DOHH2 (cell line): ENCODE results near the gene LHFPL6.

Experiments used
- CTCF ChIP-seq: fragments of 200-600 bp; sonication (generic); IDR thresholded peaks from one replicate; pipeline ENCODE4 v1.5.1; 2014; ENCODE audit warnings: antibody characterized with exemption, mild to moderate bottlenecking, low read depth, low read length; ENCODE audit not compliant: poor library complexity, severe bottlenecking
- EZH2phosphoT487 ChIP-seq: fragments of 200-600 bp; sonication (generic); IDR thresholded peaks from 2 replicates; pipeline ENCODE4 v1.6.1; 2017; ENCODE audit warnings: borderline replicate concordance, mild to moderate bottlenecking, antibody characterized with exemption, low read length, moderate library complexity, mixed read lengths

- TF ChIP-seq CTCF (no peak), EZH2phosphoT487 (no peak)
These were observed 217.3 kb downstream of the LHFPL6 start for GRCh38 chr13:39385621-39386231.
